Stomach smooth muscle (tissue), 2 donors: Measurements from ENCODE around the gene TTBK1.

Source experiments
- H3K27ac ChIP-seq: one replicate; pipeline ENCODE4 v1.7.0; 2013; ENCODE audit warnings: mild to moderate bottlenecking, low read length, inconsistent platforms
- H3K27me3 ChIP-seq, 2 donors: one replicate each; pipeline ENCODE4 v1.7.0; 2013; ENCODE audit warnings: low read length in 2 of 2; ENCODE audit not compliant: insufficient read depth in 2 of 2, control insufficient read depth in 1 of 2
- H3K36me3 ChIP-seq, 2 donors: one replicate each; pipeline ENCODE4 v1.7.0; 2013; ENCODE audit warnings: low read length in 2 of 2; ENCODE audit not compliant: control insufficient read depth in 2 of 2, insufficient read depth in 2 of 2
- H3K4me1 ChIP-seq: one replicate; pipeline ENCODE4 v1.7.0; 2013; ENCODE audit warnings: low read length; ENCODE audit not compliant: control insufficient read depth, insufficient read depth
- H3K4me3 ChIP-seq, 2 donors: one replicate each; pipeline ENCODE4 v1.7.0; 2013; ENCODE audit warnings: low read length in 2 of 2
- H3K9ac ChIP-seq, 2 donors: one replicate each; pipeline ENCODE4 v1.7.0; 2013; ENCODE audit warnings: low read length in 2 of 2, mild to moderate bottlenecking in 1 of 2
- H3K9me3 ChIP-seq, 2 donors: one replicate each; pipeline ENCODE4 v1.7.0; 2013; ENCODE audit warnings: low read length in 2 of 2; ENCODE audit not compliant: control insufficient read depth in 2 of 2
- donor health status: healthy.
- donor health status: Pancreatic carcinoma.

Gene TTBK1

DNA sequence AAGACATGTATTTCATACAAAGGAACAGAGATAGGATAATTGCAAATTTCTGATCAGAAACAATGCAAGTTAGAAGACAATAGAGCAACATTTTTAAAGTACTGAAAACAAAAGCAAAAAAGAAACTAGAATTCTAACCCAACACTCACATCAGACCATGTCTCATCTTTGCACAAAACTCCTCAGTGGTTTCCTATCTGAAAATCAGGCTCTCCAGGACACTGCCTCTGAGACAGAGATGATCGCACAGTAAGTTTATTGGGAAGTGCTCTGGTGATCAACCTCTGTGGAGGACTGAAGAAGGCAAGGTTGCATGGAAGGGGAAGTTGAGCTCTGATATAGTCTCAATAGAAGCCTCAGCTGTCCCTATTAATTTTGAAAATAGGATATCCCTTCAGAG is 2.3 kb upstream of the TTBK1 start:
- Histone ChIP-seq H3K9ac (no peak overlapping the region), H3K27me3 (peaks cover 25 to 29% of the 10 kb centered on the region in 2 donors), H3K4me3 (no peak overlapping the region), H3K36me3 (no peaks in the 10 kb centered on the region), H3K9me3 (peaks cover 0 to 2% of the 10 kb centered on the region in 2 donors), H3K4me1 (no peaks in the 10 kb centered on the region), H3K27ac (no peak overlapping the region)

DNA sequence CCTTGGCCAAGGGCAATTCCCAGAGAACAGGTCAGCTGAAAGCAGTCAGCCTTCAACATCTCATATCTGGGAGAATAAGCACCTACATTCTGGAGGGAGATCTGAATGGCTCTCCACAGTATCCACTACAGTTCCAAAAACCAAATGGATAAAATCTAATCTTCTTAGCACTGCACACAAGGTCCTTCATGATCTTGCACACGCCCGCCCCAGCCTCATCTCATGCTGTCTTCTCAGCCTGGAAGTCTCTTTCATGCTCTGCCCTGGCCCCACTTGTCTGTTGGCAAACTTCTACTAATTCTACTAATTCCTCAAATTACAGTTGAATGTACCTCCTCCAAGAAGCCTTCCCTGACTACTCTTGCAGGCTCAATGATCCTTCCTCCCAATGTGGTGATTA is 1.8 kb upstream of the TTBK1 start:
- Histone ChIP-seq H3K27me3 (peaks cover 27 to 34% of the 10 kb centered on the region in 2 donors), H3K9me3 (peaks cover 0 to 2% of the 10 kb centered on the region in 2 donors), H3K36me3 (no peaks in the 10 kb centered on the region)

GRCh38 chr6:43243664-43244321 is 512 bp downstream of the TTBK1 start:
- no peaks in the 10 kb centered on the region for H3K36me3 ChIP-seq
- H3K9ac ChIP-seq = no peak overlapping the region
- H3K27me3 ChIP-seq = peaks cover 27 to 36% of the 10 kb centered on the region in 2 donors
- H3K4me1 ChIP-seq = peaks cover 13% of the 10 kb centered on the region
- no peak overlapping the region for H3K27ac ChIP-seq
- peaks cover 0 to 2% of the 10 kb centered on the region in 2 donors for H3K9me3 ChIP-seq
- no peak overlapping the region for H3K4me3 ChIP-seq

More for the DNA sequence above, 1.8 kb upstream of the TTBK1 start:
- Histone ChIP-seq H3K9ac (no peak overlapping the region), H3K27ac (no peak overlapping the region), H3K4me1 (no peaks in the 10 kb centered on the region), H3K4me3 (no peak overlapping the region)

GRCh38 chr6:43246301-43247113 is 3.2 kb downstream of the TTBK1 start:
- Histone ChIP-seq H3K9me3 (no peaks in the 10 kb centered on the region), H3K27me3 (peaks cover 34 to 35% of the 10 kb centered on the region in 2 donors), H3K27ac (no peak overlapping the region), H3K4me1 (peaks cover 13% of the 10 kb centered on the region), H3K9ac (peak overlapping the region in 1 of 2 donors; percentile 2), H3K4me3 (peak overlapping the region; percentile 84 to 89), H3K36me3 (no peaks in the 10 kb centered on the region)

DNA sequence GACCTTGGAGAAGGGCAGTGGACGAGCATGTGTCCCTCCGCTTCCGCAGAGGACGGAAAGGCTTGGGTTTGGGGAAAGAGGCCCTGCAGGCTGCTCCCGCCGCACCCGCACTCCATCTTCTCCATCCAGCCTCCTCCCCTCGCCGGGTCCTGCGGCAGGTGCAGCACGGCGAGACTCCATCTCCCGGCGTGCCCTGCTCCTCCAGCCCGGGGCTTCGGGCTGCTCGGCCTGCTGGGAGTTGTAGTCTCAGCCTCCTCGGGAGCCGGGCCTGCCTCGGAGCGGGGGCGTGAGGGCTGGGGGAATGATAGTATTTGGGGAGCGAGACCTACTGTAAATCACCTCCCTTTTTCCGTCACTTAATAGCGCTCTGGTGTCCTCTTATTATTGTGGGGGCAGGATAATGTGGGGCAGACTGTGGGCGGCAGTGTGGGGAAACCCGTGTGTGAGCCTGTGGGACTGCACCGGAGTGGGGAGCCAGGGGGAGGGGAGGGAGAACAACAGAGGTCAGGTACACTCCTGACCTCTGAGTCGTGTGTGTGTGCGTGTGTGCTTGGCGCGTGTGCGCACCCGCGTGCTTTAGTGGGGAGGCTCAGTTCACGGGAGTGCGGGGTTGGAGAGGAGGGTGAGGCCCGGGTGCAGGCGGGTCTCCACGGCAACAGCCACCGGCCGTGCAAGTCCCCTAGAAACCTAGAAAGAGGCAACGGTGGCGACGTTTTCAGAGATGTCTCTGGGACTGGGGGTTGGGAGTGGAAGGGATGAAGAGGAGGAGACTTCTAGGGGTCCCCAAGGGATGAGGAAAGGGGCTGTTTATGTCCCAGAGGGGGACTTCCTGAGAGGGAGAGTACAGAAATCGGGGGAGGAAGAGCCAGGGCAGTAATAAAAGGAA is 4.1 kb downstream of the TTBK1 start:
- Histone ChIP-seq H3K27ac (no peak overlapping the region), H3K9ac (peak overlapping the region; percentile 55 to 68), H3K27me3 (peaks cover 35% of the 10 kb centered on the region in 2 donors), H3K4me1 (peaks cover 13% of the 10 kb centered on the region), H3K4me3 (peak overlapping the region; percentile 84 to 89), H3K9me3 (no peaks in the 10 kb centered on the region), H3K36me3 (no peaks in the 10 kb centered on the region)

DNA sequence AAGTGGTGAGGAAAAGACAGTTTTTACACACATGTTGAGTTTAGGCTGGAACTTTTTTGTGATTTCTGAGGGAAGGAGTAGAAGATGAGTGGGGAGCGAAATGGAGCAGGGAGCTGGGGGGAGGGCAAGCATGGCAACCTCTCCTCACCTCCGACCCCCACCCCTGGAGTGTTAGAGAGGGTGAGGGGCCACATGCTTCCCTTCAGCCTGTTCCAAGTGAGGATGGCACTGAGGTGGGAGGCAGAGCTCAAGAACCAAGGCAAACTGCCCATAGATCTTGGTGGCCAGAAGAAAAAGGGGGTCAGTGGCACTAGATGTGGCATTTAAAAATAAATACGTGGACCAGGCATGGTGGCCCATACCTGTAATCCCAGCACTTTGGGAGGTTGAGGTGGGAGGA is 4.8 kb downstream of the TTBK1 start:
- Histone ChIP-seq H3K36me3 (no peaks in the 10 kb centered on the region), H3K9ac (peak overlapping the region in 1 of 2 donors; percentile 68), H3K27me3 (peaks cover 34 to 35% of the 10 kb centered on the region in 2 donors), H3K9me3 (no peaks in the 10 kb centered on the region), H3K4me1 (peaks cover 13% of the 10 kb centered on the region), H3K27ac (no peak overlapping the region), H3K4me3 (no peak overlapping the region)

GRCh38 chr6:43248791-43249190 is 5.5 kb downstream of the TTBK1 start:
- Histone ChIP-seq H3K27me3 (peaks cover 33 to 36% of the 10 kb centered on the region in 2 donors), H3K27ac (no peak overlapping the region), H3K4me1 (peaks cover 13% of the 10 kb centered on the region), H3K36me3 (no peaks in the 10 kb centered on the region), H3K9me3 (no peaks in the 10 kb centered on the region), H3K9ac (no peak overlapping the region), H3K4me3 (no peak overlapping the region)

- H3K9me3 ChIP-seq = no peaks in the 10 kb centered on the region
- H3K9ac ChIP-seq = no peak overlapping the region
- no peaks in the 10 kb centered on the region for H3K36me3 ChIP-seq
- no peak overlapping the region for H3K4me3 ChIP-seq
- H3K27ac ChIP-seq = no peak overlapping the region
- H3K27me3 ChIP-seq = peaks cover 26% of the 10 kb centered on the region in 2 donors
- H3K4me1 ChIP-seq = peaks cover 13% of the 10 kb centered on the region
Observed at GRCh38 chr6:43250992-43251373, 7.7 kb downstream of the TTBK1 start.

DNA sequence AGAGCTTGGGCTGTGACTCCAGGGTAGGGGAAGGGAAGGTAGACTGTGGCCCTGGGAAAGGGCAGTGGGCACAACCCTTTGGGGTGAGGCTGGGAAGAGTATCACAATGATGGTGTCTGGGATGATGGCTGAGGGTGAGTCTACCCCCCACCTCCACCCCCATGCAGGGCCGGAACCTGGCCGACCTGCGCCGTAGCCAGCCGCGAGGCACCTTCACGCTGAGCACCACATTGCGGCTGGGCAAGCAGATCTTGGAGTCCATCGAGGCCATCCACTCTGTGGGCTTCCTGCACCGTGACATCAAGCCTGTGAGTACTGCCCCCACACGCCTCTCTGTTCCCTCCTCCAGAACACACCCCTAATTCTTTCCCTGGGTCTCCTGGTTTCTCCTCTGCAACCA is 10.1 kb downstream of the TTBK1 start:
- Histone ChIP-seq H3K36me3 (no peaks in the 10 kb centered on the region), H3K4me1 (no peaks in the 10 kb centered on the region), H3K27me3 (peaks cover 18 to 26% of the 10 kb centered on the region in 2 donors), H3K9ac (no peak overlapping the region), H3K9me3 (no peaks in the 10 kb centered on the region), H3K27ac (no peak overlapping the region), H3K4me3 (no peak overlapping the region)

GRCh38 chr6:43254138-43254817 is 11.0 kb downstream of the TTBK1 start:
- Histone ChIP-seq H3K4me1 (no peaks in the 10 kb centered on the region), H3K27me3 (peaks cover 18 to 26% of the 10 kb centered on the region in 2 donors), H3K9ac (no peak overlapping the region), H3K9me3 (no peaks in the 10 kb centered on the region), H3K36me3 (no peaks in the 10 kb centered on the region), H3K4me3 (no peak overlapping the region), H3K27ac (no peak overlapping the region)
